Measurements from ENCODE around the gene SPDYC. TPM values are rescaled to one million over a fixed set of nuclear protein-coding genes. Genes with fewer than 3 reads are reported as not detected.

SPDYC gene
- total and polyA plus RNA-seq, 9 of the 15 experiments (the other 6 are each of a cell fraction or from before 2014, with no cell fraction given), result 4.4 to 18.8 (median 9.2) TPM

- no peak for TF ChIP-seq HDAC3 (IDR thresholded peaks at IDR 0.05; ENCODE audit: borderline replicate concordance, partially characterized antibody)
- TF ChIP-seq E2F1 (CRISPR knock-in tag; IDR thresholded peaks at IDR 0.05), result no peak
- no peak for TF ChIP-seq TFAM (CRISPR knock-in tag; conservative IDR thresholded peaks at IDR 0.05)
- TF ChIP-seq SLC30A9 (CRISPR knock-in tag; IDR thresholded peaks at IDR 0.05), result no peak
- TF ChIP-seq ZNF707 (CRISPR knock-in tag; conservative IDR thresholded peaks at IDR 0.05), result no peak
- no peak for TF ChIP-seq KDM2B (CRISPR knock-in tag; IDR thresholded peaks at IDR 0.05)
- TF ChIP-seq ZNF780A (CRISPR knock-in tag; IDR thresholded peaks at IDR 0.05), result no peak
- TF ChIP-seq ZNF766 (CRISPR knock-in tag; conservative IDR thresholded peaks at IDR 0.05), result no peak
- 0 out of 2 replicates have a peak, but pooled peaks have one; percentile 7 for TF ChIP-seq TCF7 (IDR thresholded peaks at IDR 0.05; ENCODE audit: borderline replicate concordance)
- no peak for TF ChIP-seq RFX5 (IDR thresholded peaks at IDR 0.05; ENCODE audit: low read depth, low read length)
- TF ChIP-seq ZHX1 (conservative IDR thresholded peaks at IDR 0.05; ENCODE audit: low read length), result no peak
- no peak for TF ChIP-seq ZNF175 (CRISPR knock-in tag; IDR thresholded peaks at IDR 0.05; ENCODE audit: low read depth)
- no peak for TF ChIP-seq ETV6 (IDR thresholded peaks at IDR 0.05; ENCODE audit: borderline replicate concordance in 1 of 2, low read depth in 2 of 2, low read length in 1 of 2)
- TF ChIP-seq ETV6 (CRISPR knock-in tag; IDR thresholded peaks at IDR 0.05; ENCODE audit: borderline replicate concordance), result no peak
- TF ChIP-seq KDM1A (IDR thresholded peaks at IDR 0.05), result no peak
- TF ChIP-seq EGR1 (conservative IDR thresholded peaks at IDR 0.05), result peak; percentile 44; the same call in 1 of the 2 replicates
- no peak for TF ChIP-seq ARID2 (IDR thresholded peaks at IDR 0.05)
- peak; percentile 85 for TF ChIP-seq PHF20 (IDR thresholded peaks at IDR 0.05; ENCODE audit: partially characterized antibody)
- no peak for TF ChIP-seq SRSF9 (IDR thresholded peaks at IDR 0.05; ENCODE audit: borderline replicate concordance, low read depth, low read length)
- no peak for TF ChIP-seq WHSC1 (IDR thresholded peaks at IDR 0.05; ENCODE audit: low read length)
- no peak for TF ChIP-seq PURB (CRISPR knock-in tag; IDR thresholded peaks at IDR 0.05; ENCODE audit: low read depth)
- TF ChIP-seq EZH2 (IDR thresholded peaks at IDR 0.05; ENCODE audit: borderline replicate concordance, low read depth, low read length), result no peak
- no peak for TF ChIP-seq POU5F1 (IDR thresholded peaks at IDR 0.05; ENCODE audit: borderline replicate concordance, low read depth, low read length, partially characterized antibody)
- TF ChIP-seq FOXK1 (CRISPR knock-in tag; IDR thresholded peaks at IDR 0.05; ENCODE audit: borderline replicate concordance), result no peak
- TF ChIP-seq MLLT1 (IDR thresholded peaks at IDR 0.05), result no peak
- no peak for TF ChIP-seq GATAD2A (IDR thresholded peaks at IDR 0.05)
These were observed 11.7 kb downstream of the SPDYC start, which contains the start of gene CAPN1 (continued) for GRCh38 chr11:65181569-65182257.
